Measurements from ENCODE around the gene PRR14. TPM values are rescaled to one million over a fixed set of nuclear protein-coding genes. Genes with fewer than 3 reads are reported as not detected.

The PRR14 gene
- total and polyA plus RNA-seq, 2 of the 4 experiments (the other 2 are of a cell fraction), result 1.4 to 11.9 TPM

DNA sequence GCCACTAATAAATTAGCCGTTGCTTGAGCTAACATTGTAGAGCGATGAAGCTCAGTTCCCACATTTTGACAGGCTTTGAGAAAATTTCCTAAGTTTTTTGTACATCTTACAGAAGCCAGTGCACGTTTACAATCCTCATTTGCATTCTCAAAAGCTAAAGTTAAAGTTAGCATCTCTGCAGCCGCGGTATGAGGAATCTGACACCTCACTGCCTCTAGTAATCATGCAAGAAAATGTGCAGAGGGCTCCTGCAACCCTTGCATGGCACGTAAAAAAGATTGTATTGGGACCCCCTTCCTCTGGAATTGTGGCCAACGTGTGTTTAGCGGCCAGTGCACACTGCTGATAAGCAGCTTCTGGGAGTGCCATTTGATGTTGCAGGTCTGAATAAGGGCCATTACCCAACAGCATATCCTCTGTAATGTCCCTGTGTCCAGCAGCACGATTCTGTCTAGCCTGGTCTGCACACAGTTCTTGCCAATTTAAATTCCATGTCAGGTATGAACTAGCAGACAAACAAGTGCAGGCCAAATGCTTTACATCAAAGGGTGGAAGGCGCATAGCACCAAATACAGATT, 28.2 kb upstream of the PRR14 start:
- H3K27me3 ChIP-seq (ENCODE audit: control insufficient read depth, insufficient read depth, low read length), result peaks cover 15% of the 10 kb centered on the region
- H3K36me3 ChIP-seq (ENCODE audit: control insufficient read depth, insufficient read depth, low read length), result no peaks in the 10 kb centered on the region
- H2AK5ac ChIP-seq (ENCODE audit: low read depth, low read length), result no peak overlapping the region
- no peaks in the 10 kb centered on the region for H3K9me1 ChIP-seq (ENCODE audit: insufficient read depth, low read length)
- no peak overlapping the region for H2BK120ac ChIP-seq (ENCODE audit: low read depth, low read length)
- H4K5ac ChIP-seq (ENCODE audit: low read depth, low read length), result no peak overlapping the region
- ChIA-PET CTCF (no interaction called here), POLR2A (ENCODE audit: unreplicated experiment) (no interaction called here)
- dilution Hi-C loops (cut with HindIII; ENCODE audit: low sequenced_read_pairs, unreplicated experiment), result no loop called here
- no peak overlapping the region for H3K4me3 ChIP-seq (ENCODE audit: insufficient read depth, low read depth, low read length)
- no peaks in the 10 kb centered on the region for H3K79me1 ChIP-seq (ENCODE audit: low read depth in 1 of 2, low read length in 2 of 2)
- 33% methylated on average over 3 of the region's 10 CpGs; no CpG with 5 or more reads in 1 of the 2 experiments for WGBS, 2 experiments (ENCODE audit: extremely low coverage in 2 of 2, insufficient read length in 1 of 2)
- H2BK15ac ChIP-seq (ENCODE audit: low read depth, low read length), result no peak overlapping the region
- H4K20me1 ChIP-seq (ENCODE audit: insufficient read depth, low read length), result no peaks in the 10 kb centered on the region
- H4K8ac ChIP-seq (ENCODE audit: low read depth in 2 of 2, low read length in 2 of 2), result no peak overlapping the region
- no TSS peak for BruUV-seq (replicated peaks)
- peaks cover 8% of the 10 kb centered on the region; the same call in 1 of the 2 replicates for H3K9me3 ChIP-seq (ENCODE audit: control insufficient read depth, insufficient read depth, low read length)
- no peak overlapping the region for H2BK5ac ChIP-seq (ENCODE audit: low read depth, low read length, poor library complexity, severe bottlenecking)
- H4K91ac ChIP-seq (ENCODE audit: insufficient read depth, low read depth, low read length), result no peak overlapping the region
- H3K4me2 ChIP-seq (ENCODE audit: low read depth, low read length), result no peak overlapping the region
- H3K9ac ChIP-seq (ENCODE audit: low read depth, low read length), result no peak overlapping the region
- DNase-seq, result no peak
- TF ChIP-seq FOS (IDR thresholded peaks at IDR 0.05; ENCODE audit: low read depth, low read length) (no peak), MXI1 (IDR thresholded peaks at IDR 0.05; ENCODE audit: borderline replicate concordance, low read depth, low read length) (no peak), BHLHE40 (IDR thresholded peaks at IDR 0.05; ENCODE audit: low read depth, low read length) (no peak), CEBPB (IDR thresholded peaks at IDR 0.05; ENCODE audit: low read depth, low read length) (no peak), POLR2A (IDR thresholded peaks at IDR 0.05; ENCODE audit: low read depth, low read length) (no peak), RFX5 (IDR thresholded peaks at IDR 0.05; ENCODE audit: low read depth, low read length) (no peak), MAZ (IDR thresholded peaks at IDR 0.05; ENCODE audit: borderline replicate concordance, low read depth, low read length) (no peak), MAFK (IDR thresholded peaks at IDR 0.05; ENCODE audit: low read depth, low read length) (no peak), CHD1 (IDR thresholded peaks at IDR 0.05; ENCODE audit: low read depth, low read length) (no peak), RCOR1 (IDR thresholded peaks at IDR 0.05; ENCODE audit: insufficient replicate concordance, low read length) (no peak), NFE2L2 (IDR thresholded peaks at IDR 0.05; ENCODE audit: low read depth, low read length) (no peak), SMC3 (IDR thresholded peaks at IDR 0.05; ENCODE audit: low read depth, low read length) (no peak), RAD21 (IDR thresholded peaks at IDR 0.05; ENCODE audit: low read length) (no peak)
- TF ChIP-seq, protein P1, sequence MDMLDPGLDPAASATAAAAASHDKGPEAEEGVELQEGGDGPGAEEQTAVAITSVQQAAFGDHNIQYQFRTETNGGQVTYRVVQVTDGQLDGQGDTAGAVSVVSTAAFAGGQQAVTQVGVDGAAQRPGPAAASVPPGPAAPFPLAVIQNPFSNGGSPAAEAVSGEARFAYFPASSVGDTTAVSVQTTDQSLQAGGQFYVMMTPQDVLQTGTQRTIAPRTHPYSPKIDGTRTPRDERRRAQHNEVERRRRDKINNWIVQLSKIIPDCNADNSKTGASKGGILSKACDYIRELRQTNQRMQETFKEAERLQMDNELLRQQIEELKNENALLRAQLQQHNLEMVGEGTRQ (IDR thresholded peaks at IDR 0.05; ENCODE audit: low read depth, low read length), result no peak
- TF ChIP-seq, protein P2, sequence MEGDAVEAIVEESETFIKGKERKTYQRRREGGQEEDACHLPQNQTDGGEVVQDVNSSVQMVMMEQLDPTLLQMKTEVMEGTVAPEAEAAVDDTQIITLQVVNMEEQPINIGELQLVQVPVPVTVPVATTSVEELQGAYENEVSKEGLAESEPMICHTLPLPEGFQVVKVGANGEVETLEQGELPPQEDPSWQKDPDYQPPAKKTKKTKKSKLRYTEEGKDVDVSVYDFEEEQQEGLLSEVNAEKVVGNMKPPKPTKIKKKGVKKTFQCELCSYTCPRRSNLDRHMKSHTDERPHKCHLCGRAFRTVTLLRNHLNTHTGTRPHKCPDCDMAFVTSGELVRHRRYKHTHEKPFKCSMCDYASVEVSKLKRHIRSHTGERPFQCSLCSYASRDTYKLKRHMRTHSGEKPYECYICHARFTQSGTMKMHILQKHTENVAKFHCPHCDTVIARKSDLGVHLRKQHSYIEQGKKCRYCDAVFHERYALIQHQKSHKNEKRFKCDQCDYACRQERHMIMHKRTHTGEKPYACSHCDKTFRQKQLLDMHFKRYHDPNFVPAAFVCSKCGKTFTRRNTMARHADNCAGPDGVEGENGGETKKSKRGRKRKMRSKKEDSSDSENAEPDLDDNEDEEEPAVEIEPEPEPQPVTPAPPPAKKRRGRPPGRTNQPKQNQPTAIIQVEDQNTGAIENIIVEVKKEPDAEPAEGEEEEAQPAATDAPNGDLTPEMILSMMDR (conservative IDR thresholded peaks at IDR 0.05; ENCODE audit: low read depth, low read length), result no peak
- TF ChIP-seq, protein P3, sequence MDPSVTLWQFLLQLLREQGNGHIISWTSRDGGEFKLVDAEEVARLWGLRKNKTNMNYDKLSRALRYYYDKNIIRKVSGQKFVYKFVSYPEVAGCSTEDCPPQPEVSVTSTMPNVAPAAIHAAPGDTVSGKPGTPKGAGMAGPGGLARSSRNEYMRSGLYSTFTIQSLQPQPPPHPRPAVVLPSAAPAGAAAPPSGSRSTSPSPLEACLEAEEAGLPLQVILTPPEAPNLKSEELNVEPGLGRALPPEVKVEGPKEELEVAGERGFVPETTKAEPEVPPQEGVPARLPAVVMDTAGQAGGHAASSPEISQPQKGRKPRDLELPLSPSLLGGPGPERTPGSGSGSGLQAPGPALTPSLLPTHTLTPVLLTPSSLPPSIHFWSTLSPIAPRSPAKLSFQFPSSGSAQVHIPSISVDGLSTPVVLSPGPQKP (IDR thresholded peaks at IDR 0.05; ENCODE audit: borderline replicate concordance, low read depth, low read length), result no peak
- no peak overlapping the region for H2AK9ac ChIP-seq (replicated peaks; ENCODE audit: low read depth, low read length, poor library complexity)
- no peaks in the 10 kb centered on the region for H3K4me1 ChIP-seq (ENCODE audit: control insufficient read depth, insufficient read depth, low read length)
- H2BK20ac ChIP-seq (ENCODE audit: low read depth, low read length), result no peak overlapping the region
- no peak overlapping the region for H3K18ac ChIP-seq (ENCODE audit: low read depth, low read length)
- no peak overlapping the region for H3K27ac ChIP-seq (ENCODE audit: insufficient read depth, low read length)
- H2AFZ ChIP-seq (replicated peaks; ENCODE audit: low read length, poor library complexity), result no peak overlapping the region
- no peak overlapping the region for H3K56ac ChIP-seq (ENCODE audit: extremely low read depth, insufficient read depth, low read length)
- intact Hi-C loops (cut with micrococcal nuclease), result no loop called here
- no peak overlapping the region for H3K23ac ChIP-seq (ENCODE audit: low read depth, low read length)
- no peak for ATAC-seq (ENCODE audit: low read depth)
- H3K14ac ChIP-seq (replicated peaks; ENCODE audit: low read depth, low read length), result no peak overlapping the region
- H3K4ac ChIP-seq (ENCODE audit: low read depth, low read length), result no peak overlapping the region
- in situ Hi-C loops (cut with MboI; ENCODE audit: low sequenced_read_pairs), result no loop called here
